DND-41 (cell line): Measurements from ENCODE around the gene TAPT1.

ENCODE experiments used
- ATAC-seq: fragments of 200-7000 bp; cut with Tn5 transposase; 3 replicates; pipeline ENCODE4 v1.9.1; 2021; ENCODE audit warnings: low read depth; ENCODE audit not compliant: insufficient read depth
- DNase-seq: peaks from one replicate; pipeline ENCODE4 v3.0.0-alpha.2; 2020
- H2AFZ ChIP-seq: 2 replicates; pipeline ENCODE4 v1.6.0; 2012; ENCODE audit warnings: low read depth, low read length
- H3K27ac ChIP-seq: 2 replicates; pipeline ENCODE4 v1.5.1; 2012; ENCODE audit warnings: low read length, inconsistent platforms
- H3K27me3 ChIP-seq: fragments of 200-600 bp; sonication (generic); 2 replicates; pipeline ENCODE4 v1.6.0; 2012; ENCODE audit warnings: low read length, mild to moderate bottlenecking, inconsistent platforms; ENCODE audit not compliant: insufficient read depth, poor library complexity
- H3K36me3 ChIP-seq: 2 replicates; pipeline ENCODE4 v1.5.1; 2012; ENCODE audit warnings: low read length, inconsistent platforms; ENCODE audit not compliant: insufficient read depth
- H3K4me1 ChIP-seq: 2 replicates; pipeline ENCODE4 v1.5.1; 2012; ENCODE audit warnings: mild to moderate bottlenecking, low read length; ENCODE audit not compliant: insufficient read depth
- H3K4me2 ChIP-seq: 2 replicates; pipeline ENCODE4 v1.6.0; 2012; ENCODE audit warnings: mild to moderate bottlenecking, moderate library complexity, low read length, inconsistent platforms; ENCODE audit not compliant: insufficient read depth
- H3K4me3 ChIP-seq, 2 experiments: fragments of 200-600 bp in 1 of 2; shearing (Covaris generic) in 1 of 2; 2 replicates each; pipeline ENCODE4 v1.5.1; 2012 to 2016; ENCODE audit warnings: inconsistent platforms in 2 of 2, low read length in 2 of 2, mild to moderate bottlenecking in 2 of 2, low read depth in 1 of 2, moderate library complexity in 1 of 2
- H3K79me2 ChIP-seq: 2 replicates; pipeline ENCODE4 v1.6.0; 2012; ENCODE audit warnings: low read length, inconsistent platforms; ENCODE audit not compliant: insufficient read depth
- H3K9ac ChIP-seq: 2 replicates; pipeline ENCODE4 v1.6.0; 2012; ENCODE audit warnings: low read depth, mild to moderate bottlenecking, inconsistent platforms, low read length, moderate library complexity
- H3K9me3 ChIP-seq: 2 replicates; pipeline ENCODE4 v1.5.1; 2012; ENCODE audit warnings: low read length, moderate library complexity, mild to moderate bottlenecking, inconsistent platforms; ENCODE audit not compliant: insufficient read depth, severe bottlenecking
- H4K20me1 ChIP-seq: 2 replicates; pipeline ENCODE4 v1.6.0; 2012; ENCODE audit warnings: low read length; ENCODE audit not compliant: insufficient read depth
- EZH2 ChIP-seq: IDR thresholded peaks from 3 replicates; pipeline ENCODE4 v1.6.1; 2012; ENCODE audit warnings: borderline replicate concordance, low read depth, mild to moderate bottlenecking, moderate library complexity, low read length, inconsistent platforms; ENCODE audit not compliant: severe bottlenecking
- TF ChIP-seq, protein P1 (sequence below): IDR thresholded peaks from 2 replicates; pipeline ENCODE4 v1.5.1; 2012; ENCODE audit warnings: borderline replicate concordance, low read length, moderate library complexity, mild to moderate bottlenecking; ENCODE audit not compliant: poor library complexity, severe bottlenecking; ENCODE audit errors: extremely low read depth

Gene TAPT1

DNA sequence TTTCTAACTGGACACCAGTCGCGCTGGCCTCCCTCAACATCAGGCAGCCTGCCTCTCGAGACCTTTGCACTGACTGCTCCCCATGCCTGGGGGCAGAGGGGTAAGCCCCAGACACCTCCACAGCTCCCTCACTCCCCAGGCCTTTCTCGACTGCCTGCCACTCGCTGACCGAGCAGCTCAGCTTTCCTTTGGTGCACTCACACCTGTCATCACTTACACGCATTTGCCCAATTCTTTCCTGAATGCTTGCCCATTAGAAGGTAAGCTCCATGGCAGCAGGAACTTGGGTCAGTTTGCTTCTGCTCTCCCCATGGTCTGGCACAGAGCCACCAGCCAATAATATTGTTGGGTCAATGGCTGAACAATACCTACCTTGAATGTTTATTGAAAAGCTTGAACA, 110.3 kb downstream of the TAPT1 start:
- peaks cover 2% of the 10 kb centered on the region for H3K27me3 ChIP-seq
- no peaks in the 10 kb centered on the region for H3K79me2 ChIP-seq
- H3K4me2 ChIP-seq: no peak overlapping the region
- DNase-seq: no peak
- no peak overlapping the region for H2AFZ ChIP-seq
- TF ChIP-seq EZH2: no peak
- TF ChIP-seq, protein P1, sequence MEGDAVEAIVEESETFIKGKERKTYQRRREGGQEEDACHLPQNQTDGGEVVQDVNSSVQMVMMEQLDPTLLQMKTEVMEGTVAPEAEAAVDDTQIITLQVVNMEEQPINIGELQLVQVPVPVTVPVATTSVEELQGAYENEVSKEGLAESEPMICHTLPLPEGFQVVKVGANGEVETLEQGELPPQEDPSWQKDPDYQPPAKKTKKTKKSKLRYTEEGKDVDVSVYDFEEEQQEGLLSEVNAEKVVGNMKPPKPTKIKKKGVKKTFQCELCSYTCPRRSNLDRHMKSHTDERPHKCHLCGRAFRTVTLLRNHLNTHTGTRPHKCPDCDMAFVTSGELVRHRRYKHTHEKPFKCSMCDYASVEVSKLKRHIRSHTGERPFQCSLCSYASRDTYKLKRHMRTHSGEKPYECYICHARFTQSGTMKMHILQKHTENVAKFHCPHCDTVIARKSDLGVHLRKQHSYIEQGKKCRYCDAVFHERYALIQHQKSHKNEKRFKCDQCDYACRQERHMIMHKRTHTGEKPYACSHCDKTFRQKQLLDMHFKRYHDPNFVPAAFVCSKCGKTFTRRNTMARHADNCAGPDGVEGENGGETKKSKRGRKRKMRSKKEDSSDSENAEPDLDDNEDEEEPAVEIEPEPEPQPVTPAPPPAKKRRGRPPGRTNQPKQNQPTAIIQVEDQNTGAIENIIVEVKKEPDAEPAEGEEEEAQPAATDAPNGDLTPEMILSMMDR: no peak
- H3K27ac ChIP-seq: no peak overlapping the region
- H3K9ac ChIP-seq: no peak overlapping the region
- no peak for ATAC-seq
- H4K20me1 ChIP-seq: no peaks in the 10 kb centered on the region
- H3K36me3 ChIP-seq: no peaks in the 10 kb centered on the region
- H3K4me1 ChIP-seq: no peaks in the 10 kb centered on the region
- H3K9me3 ChIP-seq: no peaks in the 10 kb centered on the region
- no peak overlapping the region for H3K4me3 ChIP-seq

DNA sequence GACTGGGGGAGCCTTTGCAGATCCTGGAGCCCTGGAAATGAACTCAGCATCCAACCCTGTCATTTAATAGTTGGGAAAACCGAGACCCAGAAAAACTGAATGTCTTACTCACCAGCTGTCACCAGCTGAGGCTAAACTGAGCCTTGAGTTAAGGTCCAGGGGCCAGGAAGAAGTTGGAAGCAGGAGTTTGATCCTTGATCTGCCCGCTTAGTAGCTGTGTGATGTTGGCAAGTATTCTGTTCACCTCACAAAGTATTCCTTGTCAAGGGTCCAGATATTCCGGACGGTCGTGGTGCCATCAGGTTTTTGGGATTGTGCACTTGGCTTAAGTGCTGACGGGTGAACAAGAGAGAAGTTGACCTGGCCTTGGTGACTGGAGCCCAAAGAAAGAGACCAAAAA, 111.7 kb downstream of the TAPT1 start:
- Histone ChIP-seq H4K20me1 (no peaks in the 10 kb centered on the region), H3K9me3 (no peaks in the 10 kb centered on the region), H3K9ac (no peak overlapping the region), H3K4me1 (no peaks in the 10 kb centered on the region), H3K36me3 (no peaks in the 10 kb centered on the region), H3K27ac (no peak overlapping the region), H3K27me3 (peaks cover 4% of the 10 kb centered on the region), H3K4me2 (no peak overlapping the region), H2AFZ (no peak overlapping the region), H3K4me3 (no peak overlapping the region), H3K79me2 (no peaks in the 10 kb centered on the region)
- no peak for DNase-seq
- no peak for ATAC-seq
- no peak for TF ChIP-seq EZH2
- TF ChIP-seq, protein P1: no peak

DNA sequence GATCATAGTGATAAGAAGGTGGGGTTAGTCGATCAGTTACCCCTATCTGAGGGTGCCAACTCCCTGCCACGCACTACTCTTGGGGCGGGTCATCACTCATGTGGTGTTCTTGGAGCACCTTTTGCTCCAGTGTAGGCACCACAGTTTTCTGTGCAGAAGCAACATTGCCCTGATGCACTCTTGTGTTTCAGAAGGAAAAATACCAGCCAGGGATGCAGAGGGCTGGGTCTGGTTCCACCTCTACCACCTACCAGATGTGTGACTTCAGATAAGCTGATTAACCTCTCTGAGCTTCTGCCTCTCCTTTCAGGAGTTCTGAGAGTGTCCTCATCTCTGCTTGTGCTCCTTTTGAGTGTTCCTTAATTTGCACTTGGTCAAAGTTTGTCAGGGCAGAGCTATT, 112.5 kb downstream of the TAPT1 start:
- Histone ChIP-seq H3K9me3 (no peaks in the 10 kb centered on the region), H3K79me2 (no peaks in the 10 kb centered on the region), H3K27ac (no peak overlapping the region), H3K4me2 (no peak overlapping the region), H3K4me3 (no peak overlapping the region), H3K27me3 (peaks cover 4% of the 10 kb centered on the region), H4K20me1 (no peaks in the 10 kb centered on the region), H3K4me1 (no peaks in the 10 kb centered on the region), H3K9ac (no peak overlapping the region), H3K36me3 (no peaks in the 10 kb centered on the region), H2AFZ (no peak overlapping the region)
- TF ChIP-seq EZH2: no peak
- TF ChIP-seq, protein P1: no peak
- ATAC-seq (no peak), DNase-seq (no peak)

- no peaks in the 10 kb centered on the region for H3K79me2 ChIP-seq
- no peak overlapping the region for H3K27ac ChIP-seq
- H3K4me1 ChIP-seq: no peaks in the 10 kb centered on the region
- no peak overlapping the region for H3K4me3 ChIP-seq
- H3K36me3 ChIP-seq: no peaks in the 10 kb centered on the region
- TF ChIP-seq, protein P1: no peak
- no peak for TF ChIP-seq EZH2
- H3K4me2 ChIP-seq: no peak overlapping the region
- no peak for DNase-seq
- H3K9ac ChIP-seq: no peak overlapping the region
- H2AFZ ChIP-seq: no peak overlapping the region
- H4K20me1 ChIP-seq: no peaks in the 10 kb centered on the region
- no peak for ATAC-seq
- H3K9me3 ChIP-seq: no peaks in the 10 kb centered on the region
- H3K27me3 ChIP-seq: peaks cover 18% of the 10 kb centered on the region
These were observed 114.7 kb downstream of the TAPT1 start for GRCh38 chr4:16111533-16111932.
